CD14-positive monocyte (primary cell): ENCODE data around the gene RUNX2. TPM values are rescaled to one million over a fixed set of nuclear protein-coding genes. Genes with fewer than 3 reads are reported as not detected.

Source experiments
- DNase-seq, 3 donors: peaks; one replicate each; pipeline ENCODE4 v3.0.0-alpha.2; 2011 to 2022
- H2AFZ ChIP-seq: 2 replicates; pipeline ENCODE4 v1.6.0; 2012; ENCODE audit warnings: mild to moderate bottlenecking, low read depth, low read length, inconsistent platforms; ENCODE audit not compliant: insufficient read depth, poor library complexity, severe bottlenecking
- H3K27ac ChIP-seq, 2 donors: 1 replicate in 1 of 2; 2 replicates in 1 of 2; pipeline ENCODE4 v1.5.1; 2012 to 2013; ENCODE audit warnings: low read length in 2 of 2, control low read depth in 1 of 2, inconsistent platforms in 1 of 2, low read depth in 1 of 2, mild to moderate bottlenecking in 1 of 2
- H3K27me3 ChIP-seq, 2 donors: one replicate each; pipeline versions ENCODE4 v1.6.0 to v1.6.1; 2011 to 2013; ENCODE audit warnings: low read length in 2 of 2; ENCODE audit not compliant: control insufficient read depth in 2 of 2, insufficient read depth in 2 of 2
- H3K36me3 ChIP-seq, 2 donors: replicated peaks in 1 of 2; 1 replicate in 1 of 2; 2 replicates in 1 of 2; pipeline versions ENCODE4 v1.5.1 to v1.6.1; 2012 to 2013; ENCODE audit warnings: low read length in 2 of 2, control low read depth in 1 of 2, inconsistent platforms in 1 of 2, mild to moderate bottlenecking in 1 of 2; ENCODE audit not compliant: insufficient read depth in 2 of 2, control insufficient read depth in 1 of 2
- H3K4me1 ChIP-seq, 2 donors: 1 replicate in 1 of 2; 2 replicates in 1 of 2; pipeline versions ENCODE4 v1.5.1 to v1.6.1; 2012 to 2013; ENCODE audit warnings: low read length in 2 of 2, control low read depth in 1 of 2, inconsistent platforms in 1 of 2, mild to moderate bottlenecking in 1 of 2, moderate library complexity in 1 of 2; ENCODE audit not compliant: insufficient read depth in 2 of 2, control insufficient read depth in 1 of 2
- H3K4me2 ChIP-seq: replicated peaks from 2 replicates; pipeline ENCODE3; 2012; ENCODE audit warnings: low read length, moderate library complexity, mild to moderate bottlenecking; ENCODE audit not compliant: poor library complexity, severe bottlenecking; ENCODE audit errors: extremely low read depth
- H3K4me3 ChIP-seq, 3 experiments: fragments of 200-600 bp in 1 of 3; sonication (generic) in 1 of 3; replicated peaks in 1 of 3; 1 replicate in 2 of 3; 2 replicates in 1 of 3; pipeline ENCODE4 v1.5.1; 2011 to 2013; ENCODE audit warnings: low read length in 3 of 3, mild to moderate bottlenecking in 3 of 3, control low read depth in 2 of 3, low read depth in 2 of 3, inconsistent platforms in 1 of 3, moderate library complexity in 1 of 3
- H3K79me2 ChIP-seq: 2 replicates; pipeline ENCODE4 v1.6.0; 2012; ENCODE audit warnings: mild to moderate bottlenecking, control low read depth, inconsistent platforms, low read length, moderate library complexity; ENCODE audit not compliant: insufficient read depth
- H3K9ac ChIP-seq: 2 replicates; pipeline ENCODE4 v1.6.0; 2017; ENCODE audit warnings: low read length, mild to moderate bottlenecking; ENCODE audit not compliant: insufficient read depth, poor library complexity, severe bottlenecking
- H3K9me3 ChIP-seq, 2 donors: replicated peaks in 1 of 2; 1 replicate in 1 of 2; 2 replicates in 1 of 2; pipeline versions ENCODE4 v1.5.1 to v1.6.1; 2012 to 2013; ENCODE audit warnings: low read length in 2 of 2, control low read depth in 1 of 2; ENCODE audit not compliant: control insufficient read depth in 1 of 2, insufficient read depth in 1 of 2
- H4K20me1 ChIP-seq: 2 replicates; pipeline ENCODE4 v1.6.0; 2012; ENCODE audit warnings: mild to moderate bottlenecking, low read length, control low read depth, moderate library complexity; ENCODE audit not compliant: insufficient read depth
- H3K27ac Mint-ChIP-seq, 7 donors: one replicate each; pipeline ENCODE4 v1.8.0; 2020; ENCODE audit warnings: mild to moderate bottlenecking in 7 of 7, mixed read lengths in 7 of 7, moderate library complexity in 6 of 7, inconsistent platforms in 2 of 7
- H3K27me3 Mint-ChIP-seq, 3 donors: one replicate each; pipeline ENCODE4 v1.8.0; 2021 to 2022; ENCODE audit warnings: low read depth in 3 of 3, mild to moderate bottlenecking in 3 of 3, mixed read lengths in 3 of 3, moderate library complexity in 3 of 3, inconsistent platforms in 1 of 3
- H3K36me3 Mint-ChIP-seq, 2 donors: one replicate each; pipeline ENCODE4 v1.8.0; 2020; ENCODE audit warnings: mixed read lengths in 2 of 2, inconsistent platforms in 1 of 2, mild to moderate bottlenecking in 1 of 2
- H3K4me1 Mint-ChIP-seq: one replicate; pipeline ENCODE4 v1.8.0; 2020; ENCODE audit warnings: mild to moderate bottlenecking, mixed read lengths
- H3K4me3 Mint-ChIP-seq, 2 donors: one replicate each; pipeline ENCODE4 v1.8.0; 2020; ENCODE audit warnings: mild to moderate bottlenecking in 2 of 2, mixed read lengths in 2 of 2, moderate library complexity in 1 of 2
- H3K9me3 Mint-ChIP-seq, 7 donors: one replicate each; pipeline ENCODE4 v1.8.0; 2020 to 2022; ENCODE audit warnings: mixed read lengths in 7 of 7, mild to moderate bottlenecking in 6 of 7, moderate library complexity in 6 of 7, inconsistent platforms in 2 of 7
- WGBS: methylation state at CpG from one replicate; pipeline ENCODE4 v1.1.5; 2013; ENCODE audit warnings: missing lambda C conversion rate; ENCODE audit not compliant: insufficient coverage; 5-methylcytosine and 5-hydroxymethylcytosine counted together
- intact Hi-C, 2 donors: fragments of 100-400 bp; cut with micrococcal nuclease; formaldehyde crosslinking; loops; one replicate each; pipeline versions ENCODE4 v1.15.0 to v1.15.1; 2023
- polyA plus RNA-seq, 3 donors: library from polyadenylated mRNA; depleted of rRNA in 1 of 3; unstranded in 2 of 3; stranded (reverse) in 1 of 3; fragments of 300-500 nt in 2 of 3; fragments of >200 nt in 1 of 3; fragmentation: Illumina TruSeq in 2 of 3; gene quantifications; 1 replicate in 2 of 3; 2 replicates in 1 of 3; pipeline ENCODE4 v1.2.3, GENCODE V29; 2012 to 2021
- TF ChIP-seq, protein P1 (sequence below): fragments of 200-600 bp; IDR thresholded peaks from one replicate; pipeline ENCODE4 v1.8.0; 2022; ENCODE audit warnings: antibody characterized with exemption, mild to moderate bottlenecking

The RUNX2 gene
- polyA plus RNA-seq, 3 donors, result 1.3 to 5.0 (median 2.5) TPM

GRCh38 chr6:45400021-45400420 is 71.9 kb downstream of the RUNX2 start:
- TF ChIP-seq, protein P1, sequence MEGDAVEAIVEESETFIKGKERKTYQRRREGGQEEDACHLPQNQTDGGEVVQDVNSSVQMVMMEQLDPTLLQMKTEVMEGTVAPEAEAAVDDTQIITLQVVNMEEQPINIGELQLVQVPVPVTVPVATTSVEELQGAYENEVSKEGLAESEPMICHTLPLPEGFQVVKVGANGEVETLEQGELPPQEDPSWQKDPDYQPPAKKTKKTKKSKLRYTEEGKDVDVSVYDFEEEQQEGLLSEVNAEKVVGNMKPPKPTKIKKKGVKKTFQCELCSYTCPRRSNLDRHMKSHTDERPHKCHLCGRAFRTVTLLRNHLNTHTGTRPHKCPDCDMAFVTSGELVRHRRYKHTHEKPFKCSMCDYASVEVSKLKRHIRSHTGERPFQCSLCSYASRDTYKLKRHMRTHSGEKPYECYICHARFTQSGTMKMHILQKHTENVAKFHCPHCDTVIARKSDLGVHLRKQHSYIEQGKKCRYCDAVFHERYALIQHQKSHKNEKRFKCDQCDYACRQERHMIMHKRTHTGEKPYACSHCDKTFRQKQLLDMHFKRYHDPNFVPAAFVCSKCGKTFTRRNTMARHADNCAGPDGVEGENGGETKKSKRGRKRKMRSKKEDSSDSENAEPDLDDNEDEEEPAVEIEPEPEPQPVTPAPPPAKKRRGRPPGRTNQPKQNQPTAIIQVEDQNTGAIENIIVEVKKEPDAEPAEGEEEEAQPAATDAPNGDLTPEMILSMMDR, result no peak
- no peak overlapping the region for H3K4me3 Mint-ChIP-seq
- peaks cover 0 to 4% (median 2%) of the 10 kb centered on the region in 3 donors for H3K27me3 Mint-ChIP-seq
- H3K79me2 ChIP-seq, result no peaks in the 10 kb centered on the region
- DNase-seq, result no peak
- no peak overlapping the region for H3K9ac ChIP-seq
- no peak overlapping the region for H3K4me2 ChIP-seq
- no peaks in the 10 kb centered on the region for H4K20me1 ChIP-seq
- H3K27ac Mint-ChIP-seq, result no peak overlapping the region
- no peaks in the 10 kb centered on the region for H3K36me3 Mint-ChIP-seq
- intact Hi-C loops, result no loop called here
- H2AFZ ChIP-seq, result no peak overlapping the region
- no peaks in the 10 kb centered on the region for H3K4me1 ChIP-seq
- no peaks in the 10 kb centered on the region for H3K9me3 ChIP-seq
- H3K4me3 ChIP-seq, result no peak overlapping the region
- no peaks in the 10 kb centered on the region for H3K27me3 ChIP-seq
- H3K9me3 Mint-ChIP-seq, result peaks cover 0 to 6% (median 2%) of the 10 kb centered on the region in 7 donors
- H3K4me1 Mint-ChIP-seq, result no peaks in the 10 kb centered on the region
- no peaks in the 10 kb centered on the region for H3K36me3 ChIP-seq
- no CpG with 5 or more reads among the region's 2 CpGs for WGBS
- H3K27ac ChIP-seq, result no peak overlapping the region

- Histone ChIP-seq H2AFZ (no peak overlapping the region), H3K9ac (no peak overlapping the region), H3K27me3 (no peaks in the 10 kb centered on the region), H4K20me1 (no peaks in the 10 kb centered on the region), H3K4me3 (no peak overlapping the region), H3K4me2 (no peak overlapping the region), H3K4me1 (peaks cover 5 to 6% of the 10 kb centered on the region in 2 donors), H3K79me2 (no peaks in the 10 kb centered on the region), H3K27ac (no peak overlapping the region), H3K9me3 (no peaks in the 10 kb centered on the region), H3K36me3 (no peaks in the 10 kb centered on the region)
- H3K4me1 Mint-ChIP-seq, result peaks cover 12% of the 10 kb centered on the region
- intact Hi-C loops, result no loop called here
- H3K9me3 Mint-ChIP-seq, result no peaks in the 10 kb centered on the region
- DNase-seq, result no peak
- peaks cover 0 to 4% (median 0%) of the 10 kb centered on the region in 3 donors for H3K27me3 Mint-ChIP-seq
- no peak overlapping the region for H3K27ac Mint-ChIP-seq
- H3K4me3 Mint-ChIP-seq, result no peak overlapping the region
- no CpG with 5 or more reads among the region's 5 CpGs for WGBS
- no peaks in the 10 kb centered on the region for H3K36me3 Mint-ChIP-seq
- TF ChIP-seq, protein P1, result no peak
Measured at GRCh38 chr6:45411959-45412358, 83.8 kb downstream of the RUNX2 start.
